GM18873 (cell line): Measurements from ENCODE around the gene IL22.
A peak's percentile ranks its signal among the peaks of the same experiment; 100 is the strongest.

Experiments
- ATAC-seq: cut with Tn5 transposase; IDR thresholded peaks from one replicate; pipeline ENCODE4 v1.9.1; 2021; ENCODE audit warnings: mild to moderate bottlenecking, moderate library complexity, moderate number of reproducible peaks; ENCODE audit not compliant: unreplicated experiment, low FRiP score

The IL22 gene

DNA sequence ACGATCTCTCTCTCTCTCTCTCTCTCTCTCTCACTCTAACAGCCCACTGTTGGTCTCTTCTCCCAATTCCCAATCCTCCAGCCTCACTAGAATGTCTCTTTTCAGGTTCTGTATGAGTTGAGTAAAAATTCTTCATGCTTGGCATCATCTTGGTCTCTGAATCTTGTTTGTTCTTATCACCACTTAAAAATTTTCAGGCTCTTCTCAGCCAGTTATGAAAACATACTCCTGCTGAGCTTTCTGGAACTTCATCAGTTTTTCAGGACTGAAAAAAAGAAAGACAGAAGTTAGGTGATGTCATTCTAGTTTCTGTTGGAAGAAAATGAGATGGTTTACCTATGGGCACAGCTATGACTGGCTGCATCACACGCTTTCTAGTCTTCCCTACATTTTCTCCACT, 11.5 kb upstream of the IL22 start:
- ATAC-seq: no peak

DNA sequence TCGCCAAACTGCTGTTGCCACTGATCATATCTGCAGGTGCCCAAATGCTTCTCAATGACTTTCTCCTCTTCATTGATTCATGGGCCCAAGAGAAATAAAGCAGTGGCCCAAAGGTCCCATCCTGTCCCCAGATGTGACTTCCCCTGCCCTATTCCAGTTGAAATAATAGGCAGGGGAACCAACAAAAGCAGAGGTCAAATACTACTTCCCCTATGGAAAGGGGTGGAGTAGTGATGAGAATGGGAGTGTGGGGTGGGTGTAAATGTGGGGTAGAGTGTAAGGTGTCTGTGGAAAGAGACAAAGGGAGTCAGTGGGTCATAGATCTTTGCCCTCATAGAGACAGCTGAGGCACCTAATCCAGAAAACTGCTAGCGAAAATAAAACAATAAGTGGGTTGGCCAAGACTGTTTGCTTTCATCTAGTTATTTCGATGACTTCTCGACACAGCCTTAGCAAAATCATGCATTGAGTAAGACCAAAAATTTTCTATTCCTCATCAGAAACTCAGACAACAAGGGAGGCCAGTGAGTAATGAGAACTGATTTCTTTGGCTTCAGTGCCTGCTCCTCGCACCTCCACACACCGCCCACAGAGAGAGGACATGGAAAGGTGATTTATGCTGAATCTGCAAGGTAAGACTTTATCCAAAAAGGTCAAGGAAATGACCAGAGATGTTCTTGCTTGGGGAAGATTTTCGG, 10.9 kb upstream of the IL22 start:
- no peak for ATAC-seq

DNA sequence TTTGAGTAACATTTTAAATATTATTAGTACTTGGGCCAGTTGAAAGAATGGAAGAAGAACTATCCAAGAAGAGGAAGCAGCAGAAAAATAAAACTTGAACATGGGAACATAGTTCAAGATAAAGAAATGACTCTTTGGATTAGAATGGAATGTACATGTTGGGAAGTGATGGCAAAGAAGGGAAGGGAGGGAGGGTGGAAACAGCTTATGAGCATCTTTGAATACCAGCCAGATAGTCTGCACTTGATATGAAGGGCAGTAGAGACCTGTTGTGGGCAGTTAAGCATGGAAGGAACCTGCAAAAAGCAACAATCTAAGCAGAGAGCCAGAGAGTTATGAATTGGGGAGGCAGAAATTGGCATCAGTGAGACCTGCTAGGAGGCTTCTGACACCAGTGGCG, 10.0 kb upstream of the IL22 start:
- no peak for ATAC-seq

DNA sequence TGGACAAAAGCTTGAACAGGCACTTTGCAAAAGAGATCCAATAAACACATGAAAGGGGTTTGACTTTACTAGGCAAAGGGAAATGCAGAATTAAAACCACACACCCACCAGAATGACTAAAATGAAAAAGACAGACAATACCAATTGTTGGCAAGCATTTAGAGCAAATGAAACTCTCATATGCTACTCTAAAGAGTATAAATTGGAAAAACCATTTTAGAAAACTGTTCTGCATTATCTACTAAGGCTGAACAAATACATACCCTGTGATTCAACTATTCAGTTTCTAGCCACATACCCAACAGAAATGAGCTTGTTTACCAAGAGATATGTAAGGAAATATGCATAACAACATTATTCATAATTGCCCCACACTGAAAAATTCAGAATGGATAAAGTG, 8.5 kb upstream of the IL22 start:
- no peak for ATAC-seq

DNA sequence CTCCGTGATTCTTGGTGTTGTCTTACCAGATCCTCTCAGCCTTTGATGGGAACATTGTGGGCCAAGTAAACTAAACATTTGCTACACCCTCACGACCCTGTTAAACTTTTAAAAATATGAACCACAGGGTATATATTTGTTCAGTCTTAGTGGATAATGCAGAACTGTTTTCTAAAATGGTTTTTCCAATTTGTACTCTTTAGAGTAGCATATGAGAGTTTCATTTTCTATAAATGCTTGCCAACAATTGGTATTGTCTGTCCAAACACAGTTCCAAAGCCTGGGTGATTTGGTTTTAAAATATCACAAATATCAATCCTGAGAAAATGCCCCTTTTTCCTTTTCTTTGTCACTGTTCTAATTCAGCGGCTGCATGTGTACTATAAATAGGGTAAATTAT, 6.7 kb upstream of the IL22 start:
- ATAC-seq: no peak

DNA sequence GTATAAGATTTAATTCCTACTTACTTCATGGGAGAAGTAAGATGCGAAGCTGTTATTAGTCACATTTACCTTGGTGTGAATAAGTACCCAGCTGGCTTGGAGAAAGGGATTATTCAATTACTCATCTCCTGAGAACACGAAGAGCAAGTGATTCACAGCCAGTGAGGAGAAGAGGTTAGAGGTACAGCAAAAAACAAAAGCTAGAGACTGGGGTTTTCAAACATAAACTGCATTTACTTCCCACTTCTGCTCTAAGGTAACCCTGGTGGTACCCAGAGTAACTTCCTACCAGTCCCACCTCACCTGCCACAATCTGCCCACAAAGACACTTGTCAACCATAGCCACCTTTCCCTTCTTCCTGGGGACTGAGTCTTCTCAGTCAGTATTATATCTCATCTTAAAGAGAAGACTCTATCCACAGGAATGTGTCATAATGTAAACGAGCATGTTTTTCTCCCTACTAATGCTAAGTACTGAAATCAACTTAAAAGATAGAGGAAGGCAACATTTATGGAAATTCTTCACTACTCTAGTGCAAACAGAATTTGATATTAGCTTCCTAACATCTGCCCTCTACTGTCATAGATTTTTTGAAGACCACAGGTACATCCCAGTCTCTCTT, 6.0 kb upstream of the IL22 start:
- no peak for ATAC-seq

DNA sequence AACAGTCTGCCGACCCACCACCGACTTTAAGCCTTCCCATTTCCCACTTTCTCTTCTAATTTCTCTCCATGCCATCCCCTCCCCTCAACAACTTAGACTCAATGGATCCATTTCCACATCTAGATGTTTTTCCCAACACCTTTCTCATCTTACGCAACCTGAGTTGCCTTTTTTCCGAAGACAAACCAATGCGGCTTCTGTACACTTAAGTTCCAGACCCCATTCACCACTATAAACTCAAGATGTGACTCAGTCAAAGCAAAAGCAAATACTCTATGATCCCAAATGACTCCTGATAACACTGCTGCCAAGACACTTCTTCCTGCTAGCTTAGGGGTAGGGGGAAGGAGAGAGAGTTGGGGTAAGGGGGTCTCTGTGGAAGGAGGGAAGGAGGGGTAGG, 1.3 kb downstream of the IL22 start:
- no peak for ATAC-seq

DNA sequence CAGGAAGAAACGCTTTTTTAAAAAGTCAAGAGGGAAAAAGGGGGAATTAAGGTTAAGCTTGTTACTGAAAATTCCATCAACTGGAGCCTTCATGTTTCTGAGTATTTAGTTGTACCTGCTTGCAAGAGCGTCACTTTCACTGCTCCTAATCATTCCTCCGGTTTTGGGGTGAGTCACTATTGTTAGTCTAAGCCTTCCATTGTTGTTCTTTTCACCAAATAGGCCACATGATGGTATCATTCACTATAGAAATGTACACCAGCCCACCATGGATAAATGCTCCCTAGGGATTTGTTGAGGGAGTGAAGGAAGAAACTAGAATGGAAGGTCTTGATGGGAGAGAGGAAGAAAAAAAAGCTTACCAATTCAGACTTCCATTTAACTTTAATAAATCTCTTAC, 3.0 kb downstream of the IL22 start:
- no peak for ATAC-seq

DNA sequence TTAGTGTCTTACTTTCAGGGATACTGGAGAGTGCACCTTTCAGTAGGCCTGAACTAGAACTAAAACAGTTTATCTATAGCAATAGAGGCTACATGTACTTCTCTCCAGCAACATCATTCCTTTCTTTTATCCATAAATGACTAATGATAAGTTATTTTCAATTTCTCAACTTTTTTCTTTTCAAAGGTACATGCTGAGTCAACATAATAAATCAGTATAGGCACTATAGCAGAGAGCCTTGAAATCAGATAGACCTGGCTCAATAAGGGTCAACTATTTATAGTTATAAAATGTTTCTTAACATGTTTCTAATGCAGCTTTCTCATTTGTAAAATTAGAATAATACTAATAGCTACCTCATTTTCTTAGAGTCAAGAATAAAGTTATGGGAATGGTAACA, 5.6 kb downstream of the IL22 start:
- no peak for ATAC-seq

DNA sequence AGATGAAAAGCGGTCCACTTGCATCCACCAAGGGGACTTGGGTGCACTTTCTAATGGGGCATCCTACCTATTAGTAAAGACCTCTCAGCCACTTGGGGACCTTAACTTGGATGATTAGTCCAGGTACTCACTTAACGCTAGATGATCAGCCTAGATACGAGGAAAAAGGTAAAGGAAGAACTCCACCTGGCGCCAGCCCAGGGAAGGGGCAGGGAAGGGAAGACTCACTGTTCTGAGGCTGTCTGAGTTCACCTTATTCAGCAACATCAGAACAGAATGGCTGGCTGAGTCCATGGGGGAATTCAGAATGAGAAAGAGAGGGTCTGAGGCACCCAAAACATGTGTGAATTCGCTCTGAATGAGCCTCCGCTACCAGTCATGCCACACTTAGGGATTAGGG, 7.1 kb downstream of the IL22 start:
- no peak for ATAC-seq

DNA sequence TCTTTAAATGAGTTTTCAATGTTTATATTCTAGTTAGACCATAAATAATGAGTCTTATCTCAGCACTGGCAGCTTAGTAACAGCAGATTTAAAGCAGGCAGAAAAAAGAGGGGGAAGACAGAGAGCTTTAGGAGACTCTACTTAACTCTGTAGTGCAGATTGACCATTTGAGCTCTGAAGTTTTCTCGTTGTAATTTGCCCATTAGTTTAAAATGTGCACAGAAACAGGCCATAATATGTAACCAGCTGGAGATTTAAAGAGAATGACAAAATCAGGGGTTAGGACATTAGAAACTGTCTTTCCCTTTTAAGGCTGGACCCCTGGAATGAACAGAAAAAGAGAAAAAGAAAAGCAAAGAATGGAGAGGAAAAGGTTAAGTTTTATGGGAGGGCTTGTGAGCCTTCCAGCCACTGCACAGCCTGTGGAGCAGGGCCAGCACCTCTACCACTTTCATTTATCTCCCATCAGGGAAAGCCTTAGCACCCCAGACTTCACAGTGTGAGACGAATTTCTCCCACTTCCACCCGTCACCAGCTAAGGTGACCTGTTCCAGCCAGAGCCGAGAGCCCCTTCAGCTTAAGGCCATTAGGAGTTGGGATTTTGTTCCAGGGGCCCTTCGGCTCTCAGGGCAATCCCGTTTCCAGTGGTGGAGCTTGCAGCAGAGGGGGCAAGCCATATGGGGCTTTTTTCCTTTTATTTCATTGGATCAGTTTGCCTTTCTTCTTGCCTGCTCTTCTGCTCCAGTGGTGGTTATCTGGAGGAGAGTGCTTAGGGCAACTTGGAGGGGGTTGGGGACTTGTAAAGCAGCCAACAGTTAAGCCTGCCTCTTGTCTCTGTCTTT, 8.0 kb downstream of the IL22 start:
- ATAC-seq: no peak

DNA sequence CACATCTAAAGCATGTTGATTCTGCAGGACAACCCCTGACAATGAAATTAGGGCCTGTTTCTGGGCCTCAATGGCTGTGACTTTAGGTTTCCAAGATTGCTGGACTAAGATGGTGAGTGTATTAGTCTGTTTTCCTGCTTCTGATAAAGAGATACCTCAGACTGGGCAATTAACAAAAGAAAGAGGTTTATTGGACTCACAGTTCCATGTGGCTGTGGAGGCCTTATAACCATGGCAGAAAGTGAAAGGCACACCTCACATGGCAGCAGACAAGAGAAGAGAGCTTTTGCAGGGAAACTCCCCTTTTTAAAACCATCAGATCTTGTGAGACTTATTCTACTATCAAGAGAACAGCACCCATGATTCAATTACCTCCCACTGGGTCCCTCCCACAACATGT, 10.6 kb downstream of the IL22 start:
- no peak for ATAC-seq

DNA sequence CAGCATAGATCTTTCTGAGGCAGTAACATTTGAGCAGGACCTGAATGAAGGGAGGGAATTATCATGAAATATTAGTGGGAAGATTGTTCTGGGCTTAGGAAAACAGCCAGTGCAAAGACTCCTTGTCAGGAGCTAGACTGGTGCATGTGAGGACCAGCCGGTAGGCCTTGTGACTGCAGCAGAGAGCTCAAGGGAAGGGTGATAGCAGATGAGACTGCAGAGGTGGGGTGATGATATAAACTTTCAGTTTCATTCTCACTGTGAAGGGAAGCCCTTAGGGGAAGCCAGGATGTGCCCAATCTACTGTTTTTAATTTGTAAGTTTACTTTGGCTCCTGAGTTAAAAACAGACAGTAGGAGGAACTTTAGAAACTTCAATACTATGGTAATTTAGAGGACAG, 12.4 kb downstream of the IL22 start:
- ATAC-seq: peak; percentile 96

DNA sequence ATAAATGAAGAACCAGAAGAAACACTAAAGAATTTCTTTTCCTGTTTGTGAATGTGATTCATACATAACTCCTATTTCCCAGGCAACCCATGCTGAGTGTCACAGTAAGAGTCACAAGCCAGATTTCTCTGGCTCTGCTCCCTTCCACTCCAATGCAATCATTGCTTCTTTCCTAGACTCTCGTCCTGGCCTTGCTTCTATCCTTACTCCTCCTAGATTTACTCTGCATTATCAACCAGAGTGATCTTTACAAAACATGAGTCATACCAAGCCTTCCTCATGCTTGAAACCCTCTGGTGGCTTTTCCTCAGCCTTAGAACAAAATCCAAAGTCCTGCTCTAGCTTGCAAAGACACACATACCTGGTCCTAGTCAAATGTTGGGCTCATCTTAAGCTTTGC, 13.3 kb downstream of the IL22 start:
- no peak for ATAC-seq

DNA sequence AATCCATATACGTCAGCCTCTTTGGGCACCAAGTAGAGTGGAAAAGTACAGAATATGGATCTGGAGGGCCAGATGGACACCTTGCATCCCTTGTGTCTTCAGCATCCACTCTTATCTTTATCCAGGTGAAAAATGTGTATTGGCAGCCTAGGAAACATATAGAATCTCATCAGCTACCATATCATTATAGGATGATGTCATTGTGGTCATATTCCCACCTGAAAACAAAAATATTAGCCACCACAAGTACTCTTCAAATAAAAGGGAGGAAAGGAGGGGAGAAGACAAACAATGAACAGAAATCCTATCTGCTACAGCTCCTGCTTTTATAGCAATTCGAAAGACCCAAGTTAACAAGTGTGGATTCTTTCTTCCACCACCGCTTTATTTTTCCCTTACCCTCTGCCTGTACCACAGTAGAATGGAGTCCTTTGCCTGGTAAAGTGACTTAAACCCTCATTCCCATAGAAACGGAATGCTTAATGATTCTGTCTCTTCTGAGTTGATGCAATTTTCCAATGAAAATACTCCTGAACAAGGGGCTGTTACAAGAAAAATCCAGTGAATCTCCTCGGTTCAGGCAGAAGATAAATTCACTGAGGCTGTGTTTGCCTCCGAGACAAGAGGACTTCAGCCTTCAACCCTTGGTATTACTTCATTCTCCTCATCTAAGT, 14.0 kb downstream of the IL22 start:
- no peak for ATAC-seq

DNA sequence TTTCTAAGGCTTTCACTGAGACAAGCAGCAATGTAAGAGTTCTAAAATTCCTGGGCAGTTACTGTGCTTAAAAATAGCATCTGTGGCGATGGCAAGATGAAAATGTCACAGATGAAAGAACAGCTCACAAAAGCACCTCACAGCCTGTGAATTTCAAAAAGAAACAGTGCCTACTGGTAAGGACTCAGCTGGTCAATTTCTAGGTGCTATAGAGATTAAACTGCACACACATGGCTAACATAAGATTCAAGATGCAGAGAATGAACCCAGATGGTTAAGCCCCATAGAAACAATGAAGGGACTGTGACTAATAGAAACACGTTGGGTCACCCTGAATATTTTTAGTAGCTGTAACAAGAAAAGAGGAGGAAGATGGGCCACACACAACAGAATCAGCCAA, 15.8 kb downstream of the IL22 start:
- no peak for ATAC-seq

DNA sequence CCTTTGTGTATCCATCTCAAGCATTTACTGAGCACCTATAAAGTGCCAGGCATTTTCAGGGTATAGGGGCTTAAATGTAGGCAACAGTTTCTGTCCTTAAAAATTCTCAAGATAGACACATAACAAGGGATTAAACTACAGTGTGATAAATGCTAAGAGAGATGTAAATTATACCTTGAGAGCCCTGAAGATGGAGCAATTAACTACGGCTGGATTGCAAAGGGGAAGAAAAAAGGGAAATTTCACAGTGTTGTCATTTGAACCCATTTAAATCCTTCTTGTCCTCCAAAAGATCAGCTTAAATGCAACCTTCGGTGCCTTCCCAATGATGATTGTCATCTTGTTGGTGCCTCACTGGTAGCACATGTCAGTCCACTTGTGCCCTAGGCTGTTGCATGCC, 16.3 kb downstream of the IL22 start:
- ATAC-seq: no peak

DNA sequence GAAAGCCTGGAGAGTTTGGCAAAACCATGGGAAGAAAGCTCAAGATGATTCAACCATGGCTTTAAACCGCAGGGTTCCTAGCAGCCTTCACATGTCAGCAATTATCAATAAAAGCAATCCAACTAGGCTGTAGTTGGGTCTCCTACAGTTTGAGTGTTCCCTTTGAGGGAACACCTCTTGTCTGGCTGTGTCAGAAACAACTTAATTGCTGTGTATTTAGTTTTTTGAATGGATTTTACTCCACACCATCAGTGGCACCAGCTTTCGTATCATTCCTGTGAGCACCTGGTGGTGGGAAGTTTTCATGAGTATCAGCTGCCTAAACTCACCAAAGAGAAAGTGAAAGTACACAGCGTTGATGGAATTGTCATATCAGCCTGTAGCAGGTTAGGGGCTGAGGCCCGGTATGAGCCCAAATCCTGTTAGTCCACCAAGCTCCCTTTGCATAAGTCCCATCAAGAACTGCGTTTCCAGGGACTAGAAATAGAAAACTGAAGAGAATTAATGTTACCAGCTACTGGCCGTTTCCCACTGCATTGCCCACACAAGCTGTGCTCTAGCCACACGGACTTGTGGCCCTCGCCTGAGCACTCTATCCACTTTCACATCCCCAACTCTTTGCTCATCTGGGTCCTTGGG, 16.9 kb downstream of the IL22 start:
- ATAC-seq: peak; percentile 65

DNA sequence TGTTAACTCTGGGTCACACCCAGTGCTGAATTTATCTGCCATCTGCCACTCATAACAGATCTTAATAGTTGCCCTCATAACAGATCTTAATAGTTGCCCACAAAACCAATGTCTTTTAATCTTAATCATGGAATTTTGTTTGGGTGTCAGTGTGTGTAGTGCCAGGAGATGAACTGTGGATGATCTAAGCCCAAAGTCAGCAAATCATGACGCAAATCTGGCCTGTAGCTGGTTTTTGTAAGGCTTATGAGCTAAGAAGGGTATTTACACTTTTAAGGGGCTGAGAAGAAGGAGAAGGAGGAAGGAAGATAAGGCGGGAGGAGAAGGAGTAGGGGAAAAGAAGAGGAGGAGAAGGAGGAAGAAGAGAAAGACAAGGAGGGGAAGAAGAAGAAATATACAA, 17.8 kb downstream of the IL22 start:
- ATAC-seq: no peak

DNA sequence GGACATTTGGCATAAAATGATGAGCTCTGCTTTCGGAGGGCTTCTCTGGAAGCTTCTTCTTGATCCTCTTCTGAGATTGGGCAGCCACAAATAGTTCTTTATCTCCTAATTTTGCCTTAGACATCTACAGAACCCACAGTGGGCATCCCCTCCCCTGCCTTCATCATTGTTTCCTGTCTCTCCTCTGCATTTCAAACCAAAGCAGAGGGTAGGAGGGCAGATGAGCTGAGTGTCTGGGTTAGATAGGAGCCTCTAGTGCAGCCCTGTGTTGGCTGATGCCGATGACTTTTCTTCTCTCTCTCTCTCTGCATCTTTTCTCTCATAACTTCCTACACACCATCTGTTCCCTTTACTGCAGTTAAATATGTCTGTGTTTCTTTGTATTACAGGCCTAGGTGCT, 19.3 kb downstream of the IL22 start:
- ATAC-seq: no peak

DNA sequence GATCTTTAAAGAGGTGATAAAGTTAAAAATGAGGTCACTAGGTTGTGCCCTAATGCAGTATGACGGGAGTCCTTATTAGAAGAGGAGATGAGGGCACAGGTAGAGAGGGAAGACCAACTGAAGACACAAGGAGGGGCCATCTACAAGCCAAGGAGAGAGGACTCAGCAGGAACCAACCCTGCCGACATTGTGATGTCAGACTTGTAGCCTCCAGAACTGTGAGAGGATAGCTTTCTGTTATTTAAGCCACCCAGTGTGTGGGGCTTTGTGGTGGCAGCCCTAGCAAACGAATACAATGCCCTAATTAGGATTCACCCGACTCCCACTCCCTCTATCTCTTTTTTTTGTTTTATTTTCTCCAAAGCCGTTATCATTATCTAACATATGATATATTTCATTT, 19.9 kb downstream of the IL22 start:
- no peak for ATAC-seq
